ENCODE data around the gene TIMM44. TPM values are rescaled to one million over a fixed set of nuclear protein-coding genes. Genes with fewer than 3 reads are reported as not detected.

TIMM44 gene
- 10 to 100 TPM; 33.2 to 94.9 (median 63.5) TPM for total RNA-seq
- 10 to 100 TPM; 37.4 to 67.3 (median 66.0) TPM for polyA plus RNA-seq
- long read RNA-seq, donor 1, transcript TIMM44-201 (13 exons, 2,075 nt), result major isoform, 6 of 19 reads
- long read RNA-seq, donor 1, transcript TIMM44-210 (1 exons, 2,227 nt), result minor isoform, 5 of 19 reads
- long read RNA-seq, donor 1, partial matches to known transcripts, result 7 of 19 reads
- long read RNA-seq, donor 1, other reads (novel, unspliced or antisense), result 0 of 19 reads
- long read RNA-seq, donor 2, transcript TIMM44-210 (1 exons, 2,227 nt), result major isoform, 5 of 10 reads
- long read RNA-seq, donor 2, partial matches to known transcripts, result 0 of 10 reads
- long read RNA-seq, donor 2, other reads (novel, unspliced or antisense), result 0 of 10 reads

GRCh38 chr19:7943444-7944176 is at the start of gene TIMM44:
TSS of gene TIMM44 (minus strand) at chr19:7943666. CDS start at chr19:7943651, 15 bp downstream.
- Histone ChIP-seq H3K4me3 (peak within 1 kb of the TSS; percentile 57 to 94 (median 78)), H3K4me1 (peaks cover 5 to 59% (median 33%) of the 10 kb centered on the region in 6 donors), H3K36me3 (peaks cover 0 to 29% (median 22%) of the 10 kb centered on the region in 6 donors), H3K9me3 (no peaks in the 10 kb centered on the region), H3K27ac (peak within 1 kb of the TSS; percentile 82 to 98 (median 96)), H3K27me3 (replicated peaks in 1 of 7) (no peaks in the 10 kb centered on the region)
- 0% methylated on average over 23 to 56 of the region's 56 CpGs for WGBS, 5 donors
- peak; percentile 50 to 78 (median 57) for TF ChIP-seq POLR2A (IDR thresholded peaks at IDR 0.05)
- TF ChIP-seq POLR2AphosphoS5 (IDR thresholded peaks at IDR 0.05), result peak; percentile 94 to 96 (median 96)
- TF ChIP-seq, protein P1, sequence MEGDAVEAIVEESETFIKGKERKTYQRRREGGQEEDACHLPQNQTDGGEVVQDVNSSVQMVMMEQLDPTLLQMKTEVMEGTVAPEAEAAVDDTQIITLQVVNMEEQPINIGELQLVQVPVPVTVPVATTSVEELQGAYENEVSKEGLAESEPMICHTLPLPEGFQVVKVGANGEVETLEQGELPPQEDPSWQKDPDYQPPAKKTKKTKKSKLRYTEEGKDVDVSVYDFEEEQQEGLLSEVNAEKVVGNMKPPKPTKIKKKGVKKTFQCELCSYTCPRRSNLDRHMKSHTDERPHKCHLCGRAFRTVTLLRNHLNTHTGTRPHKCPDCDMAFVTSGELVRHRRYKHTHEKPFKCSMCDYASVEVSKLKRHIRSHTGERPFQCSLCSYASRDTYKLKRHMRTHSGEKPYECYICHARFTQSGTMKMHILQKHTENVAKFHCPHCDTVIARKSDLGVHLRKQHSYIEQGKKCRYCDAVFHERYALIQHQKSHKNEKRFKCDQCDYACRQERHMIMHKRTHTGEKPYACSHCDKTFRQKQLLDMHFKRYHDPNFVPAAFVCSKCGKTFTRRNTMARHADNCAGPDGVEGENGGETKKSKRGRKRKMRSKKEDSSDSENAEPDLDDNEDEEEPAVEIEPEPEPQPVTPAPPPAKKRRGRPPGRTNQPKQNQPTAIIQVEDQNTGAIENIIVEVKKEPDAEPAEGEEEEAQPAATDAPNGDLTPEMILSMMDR (IDR thresholded peaks at IDR 0.05 in 8 of 11, conservative IDR thresholded peaks at IDR 0.05 in 3 of 11), result no peak
- DNase-seq, result peak; percentile 99
- intact Hi-C loops (cut with DNase I; ENCODE audit: low total_unique reads), result loop anchor here (10.0 kb wide), 1 partner anchor 61 kb away; the partner anchor contains the start of gene ELAVL1

DNA sequence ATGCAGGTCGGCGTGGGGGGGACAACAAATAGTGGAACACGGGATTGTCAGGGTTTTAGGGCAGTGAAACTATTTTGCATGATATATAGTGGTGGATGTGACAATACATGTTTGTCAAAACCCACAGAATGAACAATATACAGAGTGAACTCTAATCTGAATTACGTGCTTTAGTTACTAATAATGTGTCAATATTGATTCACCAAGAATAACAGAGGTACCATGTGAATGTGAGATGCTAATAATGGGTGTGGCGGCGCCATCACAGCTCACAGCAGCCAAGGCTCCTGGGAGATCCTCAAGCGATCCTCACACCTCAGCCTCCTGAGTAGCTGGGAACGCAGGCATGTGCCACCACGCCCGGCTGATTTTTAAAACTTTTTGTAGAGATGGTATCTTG is 49.1 kb upstream of the TIMM44 start:
- Histone ChIP-seq H3K9me3 (no peaks in the 10 kb centered on the region), H3K4me3 (no peak overlapping the region), H3K27ac (no peak overlapping the region), H3K36me3 (peaks cover 7 to 61% (median 45%) of the 10 kb centered on the region in 6 donors), H3K27me3 (replicated peaks in 1 of 7) (no peaks in the 10 kb centered on the region), H3K4me1 (peaks cover under 1 to 51% (median 13%) of the 10 kb centered on the region in 6 donors)
- TF ChIP-seq POLR2AphosphoS5 (IDR thresholded peaks at IDR 0.05), result no peak
- WGBS, 5 donors, result 83 to 91% (median 88%) methylated on average over 10 of the region's 10 CpGs
- intact Hi-C loops (cut with DNase I; ENCODE audit: low total_unique reads), result no loop called here
- DNase-seq, result no peak

GRCh38 chr19:7989071-7989575 is 45.7 kb upstream of the TIMM44 start:
- Histone ChIP-seq H3K9me3 (no peaks in the 10 kb centered on the region), H3K4me3 (no peak overlapping the region), H3K4me1 (peaks cover 4 to 45% (median 20%) of the 10 kb centered on the region in 6 donors), H3K36me3 (peaks cover 7 to 95% (median 63%) of the 10 kb centered on the region in 6 donors), H3K27ac (no peak overlapping the region), H3K27me3 (replicated peaks in 1 of 7) (no peaks in the 10 kb centered on the region)
- intact Hi-C loops (cut with DNase I; ENCODE audit: low total_unique reads), result no loop called here
- DNase-seq, result no peak
- no peak for TF ChIP-seq POLR2A (IDR thresholded peaks at IDR 0.05)
- TF ChIP-seq, protein P1 (IDR thresholded peaks at IDR 0.05 in 8 of 11, conservative IDR thresholded peaks at IDR 0.05 in 3 of 11), result no peak
- no peak for TF ChIP-seq POLR2AphosphoS5 (IDR thresholded peaks at IDR 0.05)
- WGBS, 5 donors, result 87 to 96% (median 94%) methylated on average over 9 to 12 of the region's 12 CpGs

- TF ChIP-seq, protein P1 (IDR thresholded peaks at IDR 0.05 in 8 of 11, conservative IDR thresholded peaks at IDR 0.05 in 3 of 11), result no peak
- TF ChIP-seq POLR2AphosphoS5 (IDR thresholded peaks at IDR 0.05), result no peak
- no peak for TF ChIP-seq POLR2A (IDR thresholded peaks at IDR 0.05)
- no peaks in the 10 kb centered on the region for H3K27me3 ChIP-seq (replicated peaks in 1 of 7)
- no peak overlapping the region for H3K27ac ChIP-seq
- 80 to 89% (median 87%) methylated on average over 5 of the region's 5 CpGs for WGBS, 5 donors
- H3K4me1 ChIP-seq, result peaks cover 4 to 44% (median 24%) of the 10 kb centered on the region in 6 donors
- H3K36me3 ChIP-seq, result peaks cover 7 to 100% (median 69%) of the 10 kb centered on the region in 6 donors
- DNase-seq, result no peak
- no peak overlapping the region for H3K4me3 ChIP-seq
- H3K9me3 ChIP-seq, result no peaks in the 10 kb centered on the region
- intact Hi-C loops (cut with DNase I; ENCODE audit: low total_unique reads), result no loop called here
Observed at GRCh38 chr19:7988307-7988706, 44.8 kb upstream of the TIMM44 start.
